Tibial nerve (tissue), 4 donors: ENCODE results near the gene DPP10. TPM values are rescaled to one million over a fixed set of nuclear protein-coding genes. Genes with fewer than 3 reads are reported as not detected.
"Not testable (repeated sequence)": the region's sequence is repeated elsewhere in the genome, so short reads cannot be mapped to it uniquely, and the experiment has no call there.

ENCODE experiments used
- DNase-seq, 2 donors: peaks; one replicate each; pipeline ENCODE4 v3.0.0-alpha.2; 2019; ENCODE audit warnings: low spot score in 2 of 2
- H3K27ac ChIP-seq, 4 donors: fragments of 200-600 bp; sonication (generic) in 3 of 4; one replicate each; pipeline ENCODE4 v1.5.1; 2017 to 2019; ENCODE audit warnings: mild to moderate bottlenecking in 1 of 4
- H3K27me3 ChIP-seq, 2 donors: fragments of 200-600 bp; sonication (generic) in 1 of 2; one replicate each; pipeline versions ENCODE4 v1.5.1 to v1.6.0; 2017 to 2019
- H3K36me3 ChIP-seq, 3 donors: fragments of 200-600 bp; sonication (generic); one replicate each; pipeline ENCODE4 v1.5.1; 2018 to 2019
- H3K4me1 ChIP-seq, 4 donors: fragments of 200-600 bp; sonication (generic) in 3 of 4; one replicate each; pipeline ENCODE4 v1.5.1; 2017 to 2019
- H3K4me3 ChIP-seq, 4 donors: fragments of 200-600 bp; sonication (generic) in 3 of 4; one replicate each; pipeline ENCODE4 v1.5.1; 2017 to 2019; ENCODE audit warnings: mild to moderate bottlenecking in 1 of 4, moderate library complexity in 1 of 4
- H3K9me3 ChIP-seq, 4 donors: fragments of 200-600 bp; sonication (generic) in 3 of 4; one replicate each; pipeline ENCODE4 v1.5.1; 2017 to 2019
- CTCF ChIP-seq, 5 experiments: fragments of 200-600 bp in 3 of 5; fragments of 450-650 bp in 2 of 5; sonication (generic) in 3 of 5; IDR thresholded peaks; one replicate each; pipeline ENCODE4 v1.5.1; 2016 to 2019; ENCODE audit warnings: antibody characterized with exemption in 5 of 5, mild to moderate bottlenecking in 3 of 5, moderate library complexity in 2 of 5
- EP300 ChIP-seq, 2 donors: sonication (generic); formaldehyde crosslinking; IDR thresholded peaks; one replicate each; pipeline ENCODE4 v1.6.1; 2017; ENCODE audit warnings: antibody characterized with exemption in 2 of 2, mild to moderate bottlenecking in 1 of 2
- POLR2A ChIP-seq, 2 donors: fragments of 450-650 bp; IDR thresholded peaks; one replicate each; pipeline ENCODE4 v1.6.1; 2017; ENCODE audit warnings: antibody characterized with exemption in 2 of 2, mild to moderate bottlenecking in 2 of 2, moderate library complexity in 2 of 2
- WGBS, 2 donors: methylation state at CpG; one replicate each; pipeline ENCODE4 v1.1.5; 2018; 5-methylcytosine and 5-hydroxymethylcytosine counted together
- total RNA-seq, 4 donors: library from RNA; depleted of rRNA; stranded (reverse); fragments of >200 nt; gene quantifications; one replicate each; pipeline ENCODE4 v1.1.0, GENCODE V29; 2016

DPP10 gene
- total RNA-seq, 4 donors from 2014 or later, result 0.20 to 2.1 TPM; not detected in 2

GRCh38 chr2:114960389-114960788, 517.9 kb downstream of the DPP10 start:
- H3K4me3 ChIP-seq, result no peak overlapping the region
- H3K36me3 ChIP-seq, result no peaks in the 10 kb centered on the region
- WGBS, 2 donors, result 66 to 89% methylated on average over 5 of the region's 5 CpGs
- peaks cover 0 to 13% (median 0%) of the 10 kb centered on the region in 4 donors for H3K9me3 ChIP-seq
- DNase-seq, result no peak
- TF ChIP-seq CTCF (IDR thresholded peaks at IDR 0.05) (no peak), EP300 (IDR thresholded peaks at IDR 0.05) (no peak), POLR2A (IDR thresholded peaks at IDR 0.05) (no peak)
- no peaks in the 10 kb centered on the region for H3K27me3 ChIP-seq
- H3K4me1 ChIP-seq, result no peaks in the 10 kb centered on the region
- no peak overlapping the region for H3K27ac ChIP-seq

DNA sequence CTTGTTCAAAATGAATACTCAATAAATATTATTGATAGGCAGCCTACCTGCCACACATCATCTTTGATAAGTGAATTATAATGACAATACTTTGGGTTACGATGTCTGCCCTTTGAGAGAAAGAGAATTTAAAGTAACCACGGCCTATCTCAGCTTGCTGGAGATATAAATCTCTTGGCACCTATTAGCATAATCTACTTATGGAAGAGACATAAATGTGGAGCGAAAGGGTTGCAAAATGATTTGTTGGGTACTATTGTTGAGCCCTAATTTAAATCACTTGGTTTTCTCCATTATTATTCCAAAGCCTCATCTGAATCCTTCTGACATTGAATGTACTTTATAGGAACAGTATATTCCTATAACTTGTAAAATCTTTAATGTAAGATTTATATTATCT, 520.1 kb downstream of the DPP10 start:
- TF ChIP-seq CTCF (IDR thresholded peaks at IDR 0.05) (no peak), EP300 (IDR thresholded peaks at IDR 0.05) (no peak), POLR2A (IDR thresholded peaks at IDR 0.05) (no peak)
- no peak overlapping the region for H3K4me3 ChIP-seq
- H3K4me1 ChIP-seq, result no peaks in the 10 kb centered on the region
- no peaks in the 10 kb centered on the region for H3K27me3 ChIP-seq
- 76 to 84% methylated on average over 3 of the region's 3 CpGs for WGBS, 2 donors
- H3K36me3 ChIP-seq, result no peaks in the 10 kb centered on the region
- no peak overlapping the region for H3K27ac ChIP-seq
- peaks cover 0 to 4% (median 0%) of the 10 kb centered on the region in 4 donors for H3K9me3 ChIP-seq
- DNase-seq, result no peak

DNA sequence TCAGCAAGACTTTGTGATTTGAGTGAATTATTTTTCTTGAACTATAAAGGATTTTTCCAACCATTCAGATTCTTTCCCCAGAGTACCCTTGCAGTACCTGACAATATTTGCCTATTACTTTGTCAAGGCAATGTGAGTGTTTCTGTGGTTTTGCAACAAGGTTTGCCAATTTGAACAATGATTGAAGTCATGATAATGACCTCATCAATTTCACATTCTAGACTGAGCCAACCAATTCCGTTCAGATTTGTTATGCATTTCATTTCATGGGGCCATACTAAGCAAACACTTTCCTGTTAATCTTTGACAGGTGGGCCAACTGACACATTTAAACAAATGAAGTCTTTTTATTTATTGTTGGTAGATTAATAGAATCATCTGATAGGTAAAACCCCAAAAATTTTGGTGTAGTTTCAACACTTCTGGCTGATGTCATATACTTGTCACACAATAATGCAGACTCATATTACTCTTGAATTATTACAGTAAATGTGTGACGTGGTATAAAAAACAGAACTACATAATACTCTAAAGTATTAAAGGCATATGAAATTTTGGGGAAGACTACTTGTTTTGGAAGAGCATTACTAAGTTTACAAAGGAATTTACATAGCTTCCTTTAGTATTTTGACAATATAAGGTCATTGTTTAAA, 526.4 kb downstream of the DPP10 start:
- Histone ChIP-seq H3K36me3 (no peaks in the 10 kb centered on the region), H3K9me3 (peaks cover 0 to 4% (median 0%) of the 10 kb centered on the region in 4 donors), H3K27me3 (no peaks in the 10 kb centered on the region), H3K27ac (no peak overlapping the region), H3K4me3 (no peak overlapping the region), H3K4me1 (no peaks in the 10 kb centered on the region)
- no peak for TF ChIP-seq CTCF (IDR thresholded peaks at IDR 0.05)
- no peak for TF ChIP-seq POLR2A (IDR thresholded peaks at IDR 0.05)
- TF ChIP-seq EP300 (IDR thresholded peaks at IDR 0.05), result no peak
- no peak for DNase-seq
- 71% methylated on average over 2 of the region's 2 CpGs for WGBS, 2 donors

- H3K9me3 ChIP-seq, H3K36me3 ChIP-seq, DNase-seq, H3K27me3 ChIP-seq, H3K4me1 ChIP-seq, H3K4me3 ChIP-seq, H3K27ac ChIP-seq: not testable (repeated sequence)
- WGBS, 2 donors, result 89 to 93% methylated on average over 14 to 19 of the region's 19 CpGs
Observed at GRCh38 chr2:115004321-115004720, 561.9 kb downstream of the DPP10 start.

GRCh38 chr2:115011721-115012120, 569.3 kb downstream of the DPP10 start:
- no peaks in the 10 kb centered on the region for H3K36me3 ChIP-seq
- no peaks in the 10 kb centered on the region for H3K27me3 ChIP-seq
- H3K9me3 ChIP-seq, result peaks cover 0 to 13% (median 0%) of the 10 kb centered on the region in 4 donors
- H3K27ac ChIP-seq, result no peak overlapping the region
- TF ChIP-seq CTCF (IDR thresholded peaks at IDR 0.05), result no peak
- no peak for TF ChIP-seq EP300 (IDR thresholded peaks at IDR 0.05)
- TF ChIP-seq POLR2A (IDR thresholded peaks at IDR 0.05), result no peak
- H3K4me1 ChIP-seq, result no peaks in the 10 kb centered on the region
- DNase-seq, result no peak
- WGBS, 2 donors, result 55 to 70% methylated on average over 3 of the region's 4 CpGs
- H3K4me3 ChIP-seq, result no peak overlapping the region

- 94 to 98% methylated on average over 3 of the region's 3 CpGs for WGBS, 2 donors
- H3K9me3 ChIP-seq, result peaks cover 0 to 22% (median 2%) of the 10 kb centered on the region in 4 donors
- not testable (repeated sequence) for H3K4me3 ChIP-seq, H3K27me3 ChIP-seq, H3K36me3 ChIP-seq, H3K27ac ChIP-seq, H3K4me1 ChIP-seq, DNase-seq
Observed at GRCh38 chr2:115022013-115022412, 579.6 kb downstream of the DPP10 start.
